ENCODE measurements around the gene SOHLH1.

DNA sequence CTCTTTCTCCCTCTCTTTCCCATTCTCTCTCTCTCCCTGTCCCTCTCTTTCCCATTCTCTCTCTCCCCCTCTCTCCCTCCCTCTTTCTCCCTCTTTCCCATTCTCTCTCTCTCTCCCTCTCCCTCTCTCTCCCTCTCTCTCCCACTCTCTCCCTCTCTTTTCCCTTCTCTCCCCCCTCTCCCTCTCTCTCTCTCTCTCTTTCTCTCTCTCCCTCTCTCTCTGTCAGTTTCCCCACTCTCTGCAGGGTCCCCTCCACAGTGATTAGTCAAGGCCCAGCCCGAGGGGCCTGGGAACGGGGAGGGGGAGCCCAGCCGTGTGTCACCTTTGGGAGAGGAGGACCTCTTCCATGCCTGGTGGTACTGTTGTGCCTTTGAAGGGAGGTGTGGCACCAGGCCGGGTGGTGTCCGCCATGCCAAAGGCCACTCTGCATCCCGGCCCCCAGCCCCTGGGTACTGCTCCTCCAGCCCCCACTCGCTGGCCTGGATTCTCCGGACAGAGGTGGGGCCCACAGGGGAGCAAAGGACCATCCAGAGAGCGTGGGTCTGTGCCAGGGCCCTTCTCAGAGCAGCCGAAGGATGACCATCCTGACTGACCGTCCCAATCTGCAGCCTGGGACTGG lies 28.1 kb upstream of the SOHLH1 start:
- TF ChIP-seq EZH2 (IDR thresholded peaks at IDR 0.05; ENCODE audit: borderline replicate concordance, control insufficient read depth, low read depth, low read length) = no peak
- TF ChIP-seq CEBPB (IDR thresholded peaks at IDR 0.05; ENCODE audit: borderline replicate concordance in 1 of 2, low read depth in 2 of 2, low read length in 2 of 2) = no peak
- TF ChIP-seq, protein P1, sequence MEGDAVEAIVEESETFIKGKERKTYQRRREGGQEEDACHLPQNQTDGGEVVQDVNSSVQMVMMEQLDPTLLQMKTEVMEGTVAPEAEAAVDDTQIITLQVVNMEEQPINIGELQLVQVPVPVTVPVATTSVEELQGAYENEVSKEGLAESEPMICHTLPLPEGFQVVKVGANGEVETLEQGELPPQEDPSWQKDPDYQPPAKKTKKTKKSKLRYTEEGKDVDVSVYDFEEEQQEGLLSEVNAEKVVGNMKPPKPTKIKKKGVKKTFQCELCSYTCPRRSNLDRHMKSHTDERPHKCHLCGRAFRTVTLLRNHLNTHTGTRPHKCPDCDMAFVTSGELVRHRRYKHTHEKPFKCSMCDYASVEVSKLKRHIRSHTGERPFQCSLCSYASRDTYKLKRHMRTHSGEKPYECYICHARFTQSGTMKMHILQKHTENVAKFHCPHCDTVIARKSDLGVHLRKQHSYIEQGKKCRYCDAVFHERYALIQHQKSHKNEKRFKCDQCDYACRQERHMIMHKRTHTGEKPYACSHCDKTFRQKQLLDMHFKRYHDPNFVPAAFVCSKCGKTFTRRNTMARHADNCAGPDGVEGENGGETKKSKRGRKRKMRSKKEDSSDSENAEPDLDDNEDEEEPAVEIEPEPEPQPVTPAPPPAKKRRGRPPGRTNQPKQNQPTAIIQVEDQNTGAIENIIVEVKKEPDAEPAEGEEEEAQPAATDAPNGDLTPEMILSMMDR (IDR thresholded peaks at IDR 0.05 in 2 of 3, conservative IDR thresholded peaks at IDR 0.05 in 1 of 3; ENCODE audit: control insufficient read depth in 2 of 3, extremely low read depth in 1 of 3, insufficient read depth in 1 of 3, low read depth in 3 of 3, low read length in 3 of 3) = no peak
- TF ChIP-seq MXI1 (IDR thresholded peaks at IDR 0.05; ENCODE audit: low read depth, low read length) = no peak
- TF ChIP-seq SMARCA5 (IDR thresholded peaks at IDR 0.05) = no peak
- no peak for TF ChIP-seq CUX1 (IDR thresholded peaks at IDR 0.05; ENCODE audit: insufficient replicate concordance, low read depth, low read length)
- TF ChIP-seq POLR2A (IDR thresholded peaks at IDR 0.05; ENCODE audit: low read depth, low read length) = no peak
- no peak for TF ChIP-seq POLR2AphosphoS5 (IDR thresholded peaks at IDR 0.05; ENCODE audit: low read length)
- TF ChIP-seq SIN3A (IDR thresholded peaks at IDR 0.05; ENCODE audit: low read depth, low read length) = no peak
- no peak for TF ChIP-seq EGR1 (IDR thresholded peaks at IDR 0.05; ENCODE audit: borderline replicate concordance in 1 of 2, low read depth in 2 of 2, low read length in 2 of 2)
- TF ChIP-seq RAD21 (IDR thresholded peaks at IDR 0.05; ENCODE audit: insufficient read depth, low read depth, low read length) = no peak
- TF ChIP-seq EP300 (IDR thresholded peaks at IDR 0.05; ENCODE audit: borderline replicate concordance in 1 of 2, control insufficient read depth in 1 of 2, low read depth in 2 of 2, low read length in 2 of 2) = no peak
- TF ChIP-seq, protein P2, sequence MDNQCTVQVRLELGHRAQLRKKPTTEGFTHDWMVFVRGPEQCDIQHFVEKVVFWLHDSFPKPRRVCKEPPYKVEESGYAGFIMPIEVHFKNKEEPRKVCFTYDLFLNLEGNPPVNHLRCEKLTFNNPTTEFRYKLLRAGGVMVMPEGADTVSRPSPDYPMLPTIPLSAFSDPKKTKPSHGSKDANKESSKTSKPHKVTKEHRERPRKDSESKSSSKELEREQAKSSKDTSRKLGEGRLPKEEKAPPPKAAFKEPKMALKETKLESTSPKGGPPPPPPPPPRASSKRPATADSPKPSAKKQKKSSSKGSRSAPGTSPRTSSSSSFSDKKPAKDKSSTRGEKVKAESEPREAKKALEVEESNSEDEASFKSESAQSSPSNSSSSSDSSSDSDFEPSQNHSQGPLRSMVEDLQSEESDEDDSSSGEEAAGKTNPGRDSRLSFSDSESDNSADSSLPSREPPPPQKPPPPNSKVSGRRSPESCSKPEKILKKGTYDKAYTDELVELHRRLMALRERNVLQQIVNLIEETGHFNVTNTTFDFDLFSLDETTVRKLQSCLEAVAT (IDR thresholded peaks at IDR 0.05) = no peak
- no peak for TF ChIP-seq CREB1 (IDR thresholded peaks at IDR 0.05; ENCODE audit: low read depth)

Measured in GM12878 (cell line).